Mesenchymal stem cell (in vitro differentiated cells and primary cell): ENCODE measurements around the gene PSPN.

Experiments used
- DNase-seq: peaks from one replicate; pipeline ENCODE4 v3.0.0-alpha.2; 2013
- H2AFZ ChIP-seq: one replicate; pipeline ENCODE4 v1.6.1; 2013; ENCODE audit warnings: low read depth, mild to moderate bottlenecking, control low read depth, inconsistent platforms, low read length, moderate library complexity
- H2AK5ac ChIP-seq: 2 replicates; pipeline ENCODE4 v1.6.1; 2013; ENCODE audit warnings: low read length, moderate library complexity, mild to moderate bottlenecking, inconsistent platforms; ENCODE audit not compliant: severe bottlenecking
- H2BK120ac ChIP-seq: one replicate; pipeline ENCODE4 v1.6.1; 2013; ENCODE audit warnings: low read depth, mild to moderate bottlenecking, inconsistent platforms, low read length, moderate library complexity
- H2BK12ac ChIP-seq, 2 experiments: one replicate each; pipeline ENCODE4 v1.6.1; 2013; ENCODE audit warnings: inconsistent platforms in 2 of 2, low read length in 2 of 2, mild to moderate bottlenecking in 2 of 2, moderate library complexity in 2 of 2, control low read depth in 1 of 2
- H2BK15ac ChIP-seq: one replicate; pipeline ENCODE4 v1.6.1; 2013; ENCODE audit warnings: mild to moderate bottlenecking, low read depth, inconsistent platforms; ENCODE audit not compliant: poor library complexity, severe bottlenecking
- H2BK5ac ChIP-seq: 2 replicates; pipeline ENCODE4 v1.6.1; 2013; ENCODE audit warnings: low read depth, mild to moderate bottlenecking, low read length, control low read depth, inconsistent platforms; ENCODE audit not compliant: poor library complexity, severe bottlenecking
- H3K14ac ChIP-seq, 2 experiments: one replicate each; pipeline ENCODE4 v1.6.1; 2013; ENCODE audit warnings: inconsistent platforms in 2 of 2, low read length in 2 of 2, control low read depth in 1 of 2, mild to moderate bottlenecking in 1 of 2, moderate library complexity in 1 of 2
- H3K18ac ChIP-seq, 2 experiments: one replicate each; pipeline ENCODE4 v1.6.1; 2013; ENCODE audit warnings: inconsistent platforms in 2 of 2, low read length in 2 of 2, control low read depth in 1 of 2, low read depth in 1 of 2, mild to moderate bottlenecking in 1 of 2
- H3K23ac ChIP-seq, 2 experiments: one replicate each; pipeline ENCODE4 v1.6.1; 2013; ENCODE audit warnings: inconsistent platforms in 2 of 2, low read length in 2 of 2, mild to moderate bottlenecking in 2 of 2, moderate library complexity in 2 of 2, control low read depth in 1 of 2
- H3K27ac ChIP-seq: 2 replicates; pipeline ENCODE4 v1.5.1; 2013; ENCODE audit warnings: mild to moderate bottlenecking, moderate library complexity, low read length, control low read depth, inconsistent platforms; ENCODE audit not compliant: poor library complexity, severe bottlenecking
- H3K27me3 ChIP-seq, 2 experiments: 2 replicates each; pipeline versions ENCODE4 v1.6.1 to v1.7.0; 2013; ENCODE audit warnings: low read length in 2 of 2, mild to moderate bottlenecking in 2 of 2, moderate library complexity in 2 of 2, control low read depth in 1 of 2, inconsistent platforms in 1 of 2; ENCODE audit not compliant: control insufficient read depth in 1 of 2, insufficient read depth in 1 of 2
- H3K36me3 ChIP-seq, 2 experiments: 2 replicates each; pipeline versions ENCODE4 v1.6.1 to v1.7.0; 2013; ENCODE audit warnings: low read length in 2 of 2, control low read depth in 1 of 2, inconsistent platforms in 1 of 2, low read depth in 1 of 2, mild to moderate bottlenecking in 1 of 2; ENCODE audit not compliant: insufficient read depth in 2 of 2, control insufficient read depth in 1 of 2
- H3K4ac ChIP-seq, 2 experiments: one replicate each; pipeline ENCODE4 v1.6.1; 2013; ENCODE audit warnings: inconsistent platforms in 2 of 2, low read length in 2 of 2, mild to moderate bottlenecking in 2 of 2, moderate library complexity in 2 of 2, control low read depth in 1 of 2, low read depth in 1 of 2
- H3K4me1 ChIP-seq: 2 replicates; pipeline ENCODE4 v1.6.1; 2013; ENCODE audit warnings: low read depth, low read length, control low read depth; ENCODE audit not compliant: control insufficient read depth, insufficient read depth
- H3K4me2 ChIP-seq: 2 replicates; pipeline ENCODE4 v1.6.1; 2013; ENCODE audit warnings: low read length, mild to moderate bottlenecking, inconsistent platforms; ENCODE audit not compliant: poor library complexity, severe bottlenecking
- H3K4me3 ChIP-seq, 2 experiments: 2 replicates each; pipeline versions ENCODE4 v1.5.1 to v1.7.0; 2013; ENCODE audit warnings: low read length in 2 of 2, mild to moderate bottlenecking in 2 of 2, control low read depth in 1 of 2, low read depth in 1 of 2; ENCODE audit not compliant: insufficient read depth in 1 of 2
- H3K79me1 ChIP-seq: replicated peaks from 2 replicates; pipeline ENCODE4 v1.6.1; 2013; ENCODE audit warnings: mild to moderate bottlenecking, control low read depth, low read length, inconsistent platforms; ENCODE audit not compliant: poor library complexity, severe bottlenecking
- H3K9ac ChIP-seq: 2 replicates; pipeline ENCODE4 v1.7.0; 2013; ENCODE audit warnings: mild to moderate bottlenecking, low read length, moderate library complexity
- H3K9me3 ChIP-seq: 2 replicates; pipeline ENCODE4 v1.7.0; 2013; ENCODE audit warnings: mild to moderate bottlenecking, low read length; ENCODE audit not compliant: control insufficient read depth
- H4K8ac ChIP-seq: one replicate; pipeline ENCODE4 v1.6.1; 2013; ENCODE audit warnings: inconsistent platforms, mild to moderate bottlenecking, low read length, moderate library complexity
- H4K91ac ChIP-seq: one replicate; pipeline ENCODE4 v1.6.1; 2013; ENCODE audit warnings: mild to moderate bottlenecking, low read length, inconsistent platforms
- whole genome bisulfite sequencing: methylation state at CpG from one replicate; pipeline ENCODE4 v1.1.7; 2013; ENCODE audit warnings: mixed read lengths; 5-methylcytosine and 5-hydroxymethylcytosine counted together

PSPN gene

DNA sequence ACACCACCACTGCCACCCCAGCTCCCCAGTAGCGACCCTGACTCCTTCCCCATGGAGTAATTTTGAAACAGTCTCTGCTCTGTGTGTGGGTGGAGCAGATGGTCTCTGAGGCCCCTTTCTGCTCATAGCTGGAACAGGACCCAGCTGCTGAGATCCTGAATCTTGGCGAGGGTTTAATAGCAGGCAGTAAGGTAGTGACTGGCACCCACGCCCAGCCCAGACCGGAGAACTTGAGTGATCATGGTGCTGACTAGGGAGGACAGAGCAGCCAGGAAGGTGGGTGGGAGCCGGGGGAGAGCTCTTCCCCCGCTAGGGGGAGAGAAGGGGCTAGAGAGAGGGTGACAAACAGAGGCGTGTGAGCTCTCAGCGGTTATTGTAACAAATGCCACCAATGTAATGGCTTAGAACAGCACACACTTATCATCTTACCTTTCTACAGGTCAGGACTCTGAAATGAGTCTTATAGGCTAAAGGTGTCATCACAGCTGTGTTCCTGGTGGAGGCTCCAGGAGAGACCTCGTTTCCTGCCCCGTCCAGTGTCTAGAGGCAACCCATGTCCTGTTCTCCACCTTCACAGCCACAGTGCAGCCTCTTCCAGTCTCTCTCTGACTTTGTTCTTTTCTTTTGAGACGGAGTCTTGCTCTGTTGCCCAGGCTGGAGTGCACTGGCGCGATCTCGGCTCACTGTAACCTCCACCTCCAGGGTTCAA lies 35.1 kb downstream of the PSPN start:
- H2AK5ac ChIP-seq = no peak overlapping the region
- no peak overlapping the region for H3K4me3 ChIP-seq
- H3K79me1 ChIP-seq = no peaks in the 10 kb centered on the region
- H2BK5ac ChIP-seq = no peak overlapping the region
- 89% methylated on average over 9 of the region's 14 CpGs for WGBS
- no peaks in the 10 kb centered on the region for H3K36me3 ChIP-seq
- no peak overlapping the region for H4K8ac ChIP-seq
- H4K91ac ChIP-seq = no peak overlapping the region
- no peak for DNase-seq
- no peak overlapping the region for H3K4ac ChIP-seq
- H3K23ac ChIP-seq = no peak overlapping the region
- H2AFZ ChIP-seq = no peak overlapping the region
- H3K9me3 ChIP-seq = no peaks in the 10 kb centered on the region
- no peak overlapping the region for H3K14ac ChIP-seq
- no peak overlapping the region for H2BK120ac ChIP-seq
- no peaks in the 10 kb centered on the region for H3K4me1 ChIP-seq
- H3K4me2 ChIP-seq = no peak overlapping the region
- H2BK15ac ChIP-seq = no peak overlapping the region
- H3K18ac ChIP-seq = no peak overlapping the region
- no peak overlapping the region for H3K9ac ChIP-seq
- H2BK12ac ChIP-seq = no peak overlapping the region
- peaks cover 6 to 10% of the 10 kb centered on the region in 2 experiments for H3K27me3 ChIP-seq
- H3K27ac ChIP-seq = no peak overlapping the region

DNA sequence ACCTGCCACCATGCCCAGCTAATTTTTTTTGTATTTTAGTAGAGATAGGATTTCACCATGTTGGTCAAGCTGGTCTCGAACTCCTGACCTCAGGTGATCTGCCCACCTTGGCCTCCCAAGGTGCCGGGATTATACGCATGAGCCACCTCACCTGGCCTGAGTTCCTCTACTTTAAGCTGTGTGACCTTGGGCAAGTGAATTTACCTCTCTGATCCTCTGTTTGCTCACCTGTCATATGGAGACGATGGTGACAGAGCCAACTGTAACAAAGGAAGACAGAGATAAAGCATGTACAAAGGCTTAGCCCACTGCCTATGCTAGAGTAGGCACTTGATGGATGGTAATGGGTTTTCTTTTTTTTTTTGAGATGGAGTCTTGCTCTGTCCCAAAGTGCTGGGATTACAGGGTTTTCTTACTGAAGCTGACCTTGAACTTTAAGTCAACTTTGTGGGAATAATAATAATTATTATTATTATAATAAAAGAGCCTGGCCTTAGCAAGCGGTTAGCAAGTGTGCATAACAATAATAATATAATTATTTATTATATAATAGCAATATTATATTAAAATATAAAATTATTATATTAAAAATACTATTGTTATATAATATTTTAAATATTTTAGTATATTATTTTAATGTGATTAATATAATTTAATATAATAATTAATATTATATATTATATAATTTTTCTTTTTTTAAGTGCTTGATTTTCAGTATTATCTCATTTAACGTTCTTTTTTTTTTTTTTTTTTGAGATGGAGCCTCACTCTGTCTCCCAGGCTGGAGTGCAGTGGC lies 41.0 kb downstream of the PSPN start:
- H3K23ac ChIP-seq = no peak overlapping the region
- H3K36me3 ChIP-seq = no peaks in the 10 kb centered on the region
- no peak overlapping the region for H3K4ac ChIP-seq
- H3K27me3 ChIP-seq = peaks cover 0 to 17% of the 10 kb centered on the region in 2 experiments
- no peak overlapping the region for H2BK120ac ChIP-seq
- H3K4me1 ChIP-seq = no peaks in the 10 kb centered on the region
- H3K9ac ChIP-seq = no peak overlapping the region
- H4K8ac ChIP-seq = no peak overlapping the region
- no peak overlapping the region for H2BK5ac ChIP-seq
- no peak overlapping the region for H2BK15ac ChIP-seq
- no peaks in the 10 kb centered on the region for H3K79me1 ChIP-seq
- no peak overlapping the region for H3K4me3 ChIP-seq
- H3K27ac ChIP-seq = no peak overlapping the region
- DNase-seq = no peak
- no peak overlapping the region for H2AK5ac ChIP-seq
- no peak overlapping the region for H3K18ac ChIP-seq
- no peaks in the 10 kb centered on the region for H3K9me3 ChIP-seq
- 88% methylated on average over 5 of the region's 6 CpGs for WGBS
- no peak overlapping the region for H3K14ac ChIP-seq
- H4K91ac ChIP-seq = no peak overlapping the region
- H3K4me2 ChIP-seq = no peak overlapping the region
- no peak overlapping the region for H2AFZ ChIP-seq
- H2BK12ac ChIP-seq = no peak overlapping the region

- Histone ChIP-seq H3K4me3 (no peak within 1 kb of the TSS), H2AK5ac (no peak within 1 kb of the TSS), H2BK12ac (no peak within 1 kb of the TSS), H3K9me3 (no peaks in the 10 kb centered on the region), H3K4ac (no peak within 1 kb of the TSS), H3K27me3 (peaks cover 0 to 26% of the 10 kb centered on the region in 2 experiments), H3K79me1 (no peaks in the 10 kb centered on the region), H4K8ac (no peak within 1 kb of the TSS), H3K18ac (no peak within 1 kb of the TSS), H2AFZ (no peak within 1 kb of the TSS), H3K4me2 (no peak within 1 kb of the TSS), H2BK15ac (no peak within 1 kb of the TSS), H3K14ac (no peak within 1 kb of the TSS), H2BK120ac (no peak within 1 kb of the TSS), H3K27ac (no peak within 1 kb of the TSS), H2BK5ac (no peak within 1 kb of the TSS), H3K36me3 (no peaks in the 10 kb centered on the region), H3K4me1 (no peaks in the 10 kb centered on the region), H3K9ac (no peak within 1 kb of the TSS), H3K23ac (no peak within 1 kb of the TSS), H4K91ac (no peak within 1 kb of the TSS)
- WGBS = 83% methylated on average over 17 of the region's 17 CpGs
- no peak for DNase-seq
Observed at GRCh38 chr19:6333439-6333838, 42.3 kb downstream of the PSPN start, which contains the start of gene ACER1. TSS of gene ACER1 (minus strand) at chr19:6333612. CDS start at chr19:6333551, 61 bp downstream.

- Histone ChIP-seq H2BK12ac (no peak overlapping the region), H4K8ac (no peak overlapping the region), H2AK5ac (no peak overlapping the region), H3K9ac (no peak overlapping the region), H3K4me3 (no peak overlapping the region), H3K9me3 (no peaks in the 10 kb centered on the region), H3K14ac (no peak overlapping the region), H2BK15ac (no peak overlapping the region), H2BK5ac (no peak overlapping the region), H2BK120ac (no peak overlapping the region), H3K36me3 (no peaks in the 10 kb centered on the region), H3K27me3 (peaks cover 8 to 49% of the 10 kb centered on the region in 2 experiments), H3K4me2 (no peak overlapping the region), H3K4me1 (no peaks in the 10 kb centered on the region), H3K23ac (no peak overlapping the region), H3K18ac (no peak overlapping the region), H3K27ac (no peak overlapping the region), H4K91ac (no peak overlapping the region), H2AFZ (no peak overlapping the region), H3K4ac (no peak overlapping the region), H3K79me1 (no peaks in the 10 kb centered on the region)
- 89% methylated on average over 5 of the region's 5 CpGs for WGBS
- no peak for DNase-seq
Observed at GRCh38 chr19:6326815-6327214, 48.9 kb downstream of the PSPN start.
